ENCODE results near the gene INTS6.

GRCh38 chr13:51502153-51502651 is 49.4 kb upstream of the INTS6 start:
- TF ChIP-seq CTCF (IDR thresholded peaks at IDR 0.05), result no peak
- no peak for TF ChIP-seq POLR2A (IDR thresholded peaks at IDR 0.05)
